Measurements from ENCODE around the gene NRXN2. TPM values are rescaled to one million over a fixed set of nuclear protein-coding genes. Genes with fewer than 3 reads are reported as not detected.

The NRXN2 gene
- total RNA-seq, 1 donor from 2014 or later, result not detected

- no peak for TF ChIP-seq CTCF (IDR thresholded peaks at IDR 0.05; ENCODE audit: insufficient read depth, low read length, severe bottlenecking)
- DNase-seq (ENCODE audit: low read depth) (no peak), FAIRE-seq (no peak)
These were observed 37.9 kb upstream of the NRXN2 start for GRCh38 chr11:64760759-64761420.

GRCh38 chr11:64759722-64760719 lies 37.0 kb upstream of the NRXN2 start, which contains the start of gene PYGM:
PYGM (minus strand) TSS chr11:64759974; CDS start chr11:64759898, 76 bp downstream.
- no peak within 1 kb of the TSS for H3K4me3 ChIP-seq (ENCODE audit: low read depth, low read length)
- H3K27me3 ChIP-seq (ENCODE audit: control insufficient read depth, insufficient read depth, low read length), result peaks cover 2% of the 10 kb centered on the region
- H3K36me3 ChIP-seq (ENCODE audit: control insufficient read depth, insufficient read depth, low read length), result peaks cover 14% of the 10 kb centered on the region
- DNase-seq (ENCODE audit: low read depth) (no peak), FAIRE-seq (no peak)
- no peak for TF ChIP-seq CTCF (IDR thresholded peaks at IDR 0.05; ENCODE audit: insufficient read depth, low read length, severe bottlenecking)

More at GRCh38 chr11:64760759-64761420, 37.9 kb upstream of the NRXN2 start:
- Histone ChIP-seq H3K4me3 (ENCODE audit: low read depth, low read length) (no peak overlapping the region), H3K27me3 (ENCODE audit: control insufficient read depth, insufficient read depth, low read length) (no peaks in the 10 kb centered on the region), H3K36me3 (ENCODE audit: control insufficient read depth, insufficient read depth, low read length) (peaks cover 18% of the 10 kb centered on the region)

GRCh38 chr11:64759131-64759721 lies 36.2 kb upstream of the NRXN2 start:
- H3K4me3 ChIP-seq (ENCODE audit: low read depth, low read length), result no peak overlapping the region
- no peak for FAIRE-seq
- H3K27me3 ChIP-seq (ENCODE audit: control insufficient read depth, insufficient read depth, low read length), result peaks cover 2% of the 10 kb centered on the region
- DNase-seq (ENCODE audit: low read depth), result no peak
- H3K36me3 ChIP-seq (ENCODE audit: control insufficient read depth, insufficient read depth, low read length), result peaks cover 9% of the 10 kb centered on the region
- TF ChIP-seq CTCF (IDR thresholded peaks at IDR 0.05; ENCODE audit: insufficient read depth, low read length, severe bottlenecking), result no peak

- Histone ChIP-seq H3K27me3 (ENCODE audit: control insufficient read depth, insufficient read depth, low read length) (peaks cover 2% of the 10 kb centered on the region), H3K4me3 (ENCODE audit: low read depth, low read length) (no peak overlapping the region), H3K36me3 (ENCODE audit: control insufficient read depth, insufficient read depth, low read length) (peaks cover 3% of the 10 kb centered on the region)
- DNase-seq (ENCODE audit: low read depth) (no peak), FAIRE-seq (no peak)
- no peak for TF ChIP-seq CTCF (IDR thresholded peaks at IDR 0.05; ENCODE audit: insufficient read depth, low read length, severe bottlenecking)
These were observed 35.5 kb upstream of the NRXN2 start for GRCh38 chr11:64758330-64759079.

- TF ChIP-seq CTCF (IDR thresholded peaks at IDR 0.05; ENCODE audit: insufficient read depth, low read length, severe bottlenecking), result no peak
- H3K36me3 ChIP-seq (ENCODE audit: control insufficient read depth, insufficient read depth, low read length), result no peaks in the 10 kb centered on the region
- no peak for FAIRE-seq
- no peak overlapping the region for H3K4me3 ChIP-seq (ENCODE audit: low read depth, low read length)
- no peak for DNase-seq (ENCODE audit: low read depth)
- peaks cover 2% of the 10 kb centered on the region for H3K27me3 ChIP-seq (ENCODE audit: control insufficient read depth, insufficient read depth, low read length)
These were observed 34.7 kb upstream of the NRXN2 start for GRCh38 chr11:64757549-64758329.

All from bronchial epithelial cell (primary cell).